Epidermal melanocyte (primary cell): ENCODE measurements around the gene SIGMAR1.

Experiments used
- DNase-seq: peaks from one replicate; pipeline ENCODE4 v3.0.0; 2011; ENCODE audit warnings: low spot score; ENCODE audit not compliant: insufficient read length

The SIGMAR1 gene

GRCh38 chr9:34637356-34638137 lies at the start of gene SIGMAR1:
Gene SIGMAR1 (minus strand): TSS chr9:34637787. CDS start chr9:34637697, 90 bp downstream.
- DNase-seq = peak; percentile 89

- DNase-seq = no peak
Measured at GRCh38 chr9:34686732-34687131, 49.1 kb upstream of the SIGMAR1 start.

GRCh38 chr9:34686231-34686630 lies 48.6 kb upstream of the SIGMAR1 start:
- DNase-seq = no peak

- no peak for DNase-seq
Measured at GRCh38 chr9:34685591-34685990, 48.0 kb upstream of the SIGMAR1 start.

GRCh38 chr9:34684816-34685215 lies 47.2 kb upstream of the SIGMAR1 start:
- DNase-seq = no peak

GRCh38 chr9:34684145-34684544 lies 46.6 kb upstream of the SIGMAR1 start:
- DNase-seq = no peak

- DNase-seq = no peak
Measured at GRCh38 chr9:34675869-34676268, 38.3 kb upstream of the SIGMAR1 start.

GRCh38 chr9:34675048-34675714 lies 37.6 kb upstream of the SIGMAR1 start:
- peak; percentile 62 for DNase-seq

GRCh38 chr9:34674440-34674839 lies 36.9 kb upstream of the SIGMAR1 start:
- no peak for DNase-seq

- no peak for DNase-seq
Measured at GRCh38 chr9:34671307-34671706, 33.7 kb upstream of the SIGMAR1 start.

- DNase-seq = no peak
Measured at GRCh38 chr9:34669809-34670562, 32.4 kb upstream of the SIGMAR1 start.

GRCh38 chr9:34665381-34666250 lies 28.0 kb upstream of the SIGMAR1 start:
- peak; percentile 96 for DNase-seq

- DNase-seq = no peak
Measured at GRCh38 chr9:34665067-34665380, 27.4 kb upstream of the SIGMAR1 start.

- DNase-seq = peak; percentile 73
Measured at GRCh38 chr9:34664281-34665066, 26.9 kb upstream of the SIGMAR1 start.

GRCh38 chr9:34663303-34663605 lies 25.7 kb upstream of the SIGMAR1 start:
- no peak for DNase-seq

- DNase-seq = no peak
Measured at GRCh38 chr9:34662526-34663302, 25.1 kb upstream of the SIGMAR1 start, which contains the start of gene CCL27. Gene CCL27 (minus strand): TSS chr9:34662657. CDS start chr9:34662633, 24 bp downstream.

- no peak for DNase-seq
Measured at GRCh38 chr9:34659592-34660253, 22.1 kb upstream of the SIGMAR1 start.

- no peak for DNase-seq
Measured at GRCh38 chr9:34658461-34658860, 20.9 kb upstream of the SIGMAR1 start.

- DNase-seq = no peak
Measured at GRCh38 chr9:34656992-34657391, 19.4 kb upstream of the SIGMAR1 start.
